HG03196 (cell line): Measurements from ENCODE around the gene RBL2.
"Not testable (repeated sequence)": the region's sequence is repeated elsewhere in the genome, so short reads cannot be mapped to it uniquely, and the experiment has no call there.

Experiments
- ATAC-seq: cut with Tn5 transposase; IDR thresholded peaks from one replicate; pipeline ENCODE4 v1.9.1; 2021; ENCODE audit not compliant: unreplicated experiment

The RBL2 gene

GRCh38 chr16:53503991-53504663, 69.9 kb downstream of the RBL2 start:
- no peak for ATAC-seq

GRCh38 chr16:53504665-53505064, 70.4 kb downstream of the RBL2 start:
- ATAC-seq: no peak

- no peak for ATAC-seq
Observed at GRCh38 chr16:53506254-53506653, 72.0 kb downstream of the RBL2 start.

- no peak for ATAC-seq
Observed at GRCh38 chr16:53507464-53508179, 73.4 kb downstream of the RBL2 start.

GRCh38 chr16:53509906-53510703, 75.8 kb downstream of the RBL2 start:
- peak; percentile 52 for ATAC-seq

GRCh38 chr16:53510704-53511070, 76.4 kb downstream of the RBL2 start:
- no peak for ATAC-seq

GRCh38 chr16:53511084-53511402, 76.8 kb downstream of the RBL2 start:
- ATAC-seq: no peak

GRCh38 chr16:53511403-53512280, 77.4 kb downstream of the RBL2 start:
- no peak for ATAC-seq

- ATAC-seq: not testable (repeated sequence)
Observed at GRCh38 chr16:53512795-53513194, 78.5 kb downstream of the RBL2 start.

- no peak for ATAC-seq
Observed at GRCh38 chr16:53515259-53515658, 81.0 kb downstream of the RBL2 start.

- ATAC-seq: no peak
Observed at GRCh38 chr16:53515811-53516210, 81.5 kb downstream of the RBL2 start.

- no peak for ATAC-seq
Observed at GRCh38 chr16:53517851-53518250, 83.6 kb downstream of the RBL2 start.

GRCh38 chr16:53518550-53519416, 84.5 kb downstream of the RBL2 start:
- ATAC-seq: peak; percentile 96

- ATAC-seq: no peak
Observed at GRCh38 chr16:53519417-53520091, 85.3 kb downstream of the RBL2 start.

GRCh38 chr16:53523126-53523804, 89.0 kb downstream of the RBL2 start:
- ATAC-seq: no peak

- no peak for ATAC-seq
Observed at GRCh38 chr16:53523971-53524548, 89.8 kb downstream of the RBL2 start.

GRCh38 chr16:53528797-53529196, 94.5 kb downstream of the RBL2 start:
- ATAC-seq: no peak

GRCh38 chr16:53529513-53529912, 95.2 kb downstream of the RBL2 start:
- no peak for ATAC-seq

- no peak for ATAC-seq
Observed at GRCh38 chr16:53530046-53530445, 95.8 kb downstream of the RBL2 start.
